ENCODE data around the gene DHRSX. TPM values are rescaled to one million over a fixed set of nuclear protein-coding genes. Genes with fewer than 3 reads are reported as not detected.

Gene DHRSX
- total RNA-seq, 1 experiment from 2014 or later = 23.9 TPM

DNA sequence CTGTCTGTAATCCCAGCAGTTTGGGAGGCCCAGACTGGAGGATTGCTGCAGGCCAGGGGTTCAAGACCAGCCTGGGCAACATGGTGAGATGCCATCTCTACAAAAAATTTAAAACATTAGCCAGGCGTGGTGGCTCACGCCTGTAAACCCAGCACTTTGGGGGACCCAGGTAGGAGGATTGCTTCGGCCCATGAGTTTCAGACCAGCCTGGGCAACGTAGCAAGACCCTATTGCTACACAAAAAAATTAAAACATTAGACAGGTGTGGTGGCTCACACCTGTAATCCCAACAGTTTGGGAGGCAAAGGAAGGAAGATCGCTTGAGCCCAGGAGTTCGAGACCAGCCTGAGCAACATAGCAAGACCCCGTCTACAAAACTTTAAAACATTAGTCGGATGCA, 1.3 kb downstream of the DHRSX start:
- no peaks in the 10 kb centered on the region for H3K27me3 Mint-ChIP-seq (ENCODE audit: insufficient read depth, unreplicated experiment)
- TF ChIP-seq, protein P1, sequence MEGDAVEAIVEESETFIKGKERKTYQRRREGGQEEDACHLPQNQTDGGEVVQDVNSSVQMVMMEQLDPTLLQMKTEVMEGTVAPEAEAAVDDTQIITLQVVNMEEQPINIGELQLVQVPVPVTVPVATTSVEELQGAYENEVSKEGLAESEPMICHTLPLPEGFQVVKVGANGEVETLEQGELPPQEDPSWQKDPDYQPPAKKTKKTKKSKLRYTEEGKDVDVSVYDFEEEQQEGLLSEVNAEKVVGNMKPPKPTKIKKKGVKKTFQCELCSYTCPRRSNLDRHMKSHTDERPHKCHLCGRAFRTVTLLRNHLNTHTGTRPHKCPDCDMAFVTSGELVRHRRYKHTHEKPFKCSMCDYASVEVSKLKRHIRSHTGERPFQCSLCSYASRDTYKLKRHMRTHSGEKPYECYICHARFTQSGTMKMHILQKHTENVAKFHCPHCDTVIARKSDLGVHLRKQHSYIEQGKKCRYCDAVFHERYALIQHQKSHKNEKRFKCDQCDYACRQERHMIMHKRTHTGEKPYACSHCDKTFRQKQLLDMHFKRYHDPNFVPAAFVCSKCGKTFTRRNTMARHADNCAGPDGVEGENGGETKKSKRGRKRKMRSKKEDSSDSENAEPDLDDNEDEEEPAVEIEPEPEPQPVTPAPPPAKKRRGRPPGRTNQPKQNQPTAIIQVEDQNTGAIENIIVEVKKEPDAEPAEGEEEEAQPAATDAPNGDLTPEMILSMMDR (IDR thresholded peaks at IDR 0.05; ENCODE audit: unreplicated experiment) = no peak
- no peaks in the 10 kb centered on the region for H3K9me3 Mint-ChIP-seq (ENCODE audit: unreplicated experiment)
- H3K4me1 Mint-ChIP-seq (ENCODE audit: insufficient read depth, unreplicated experiment) = no peaks in the 10 kb centered on the region
- CTCF ChIA-PET = no interaction called here
- H3K36me3 Mint-ChIP-seq (ENCODE audit: insufficient read depth, unreplicated experiment) = peaks cover 16% of the 10 kb centered on the region
- H3K4me3 Mint-ChIP-seq (ENCODE audit: unreplicated experiment) = peak overlapping the region; percentile 74
- H3K27ac Mint-ChIP-seq (ENCODE audit: low read depth, unreplicated experiment) = peak overlapping the region; percentile 46
- DNase-seq (ENCODE audit: unreplicated experiment) = no peak
- intact Hi-C loops (cut with micrococcal nuclease) = loop anchor here (2.0 kb wide), 1 partner anchor 107 kb away; no protein-coding TSS in a partner anchor
- TSS peak; percentile 34 for BruUV-seq (replicated peaks)
- POLR2A ChIA-PET = no interaction called here

DNA sequence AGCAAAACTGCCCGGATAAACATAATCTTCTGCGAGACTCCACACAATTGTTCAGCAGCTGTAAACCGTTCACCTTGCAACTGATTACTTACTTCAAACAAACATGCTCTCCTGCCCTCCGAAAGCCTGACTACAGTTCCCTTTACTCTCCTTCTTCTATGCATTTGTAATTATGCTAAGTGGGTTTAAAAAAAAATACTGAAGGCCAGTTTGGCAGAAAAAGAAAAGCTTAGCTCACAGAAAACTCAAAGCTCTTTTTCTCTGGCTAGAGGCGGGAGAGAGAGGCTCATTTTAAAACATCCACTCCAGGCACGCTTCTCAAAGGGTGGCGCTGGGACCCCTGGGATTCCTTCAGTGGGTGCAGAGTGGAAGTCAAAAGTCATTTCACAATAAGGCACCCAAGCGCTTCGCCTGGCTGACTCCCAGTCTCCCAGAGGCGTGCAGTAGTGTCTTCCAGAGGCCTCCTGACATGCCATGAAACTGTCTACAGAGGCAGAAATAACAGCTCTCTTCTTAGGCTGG, 1.9 kb downstream of the DHRSX start:
- no peak overlapping the region for H3K27ac Mint-ChIP-seq (ENCODE audit: low read depth, unreplicated experiment)

DNA sequence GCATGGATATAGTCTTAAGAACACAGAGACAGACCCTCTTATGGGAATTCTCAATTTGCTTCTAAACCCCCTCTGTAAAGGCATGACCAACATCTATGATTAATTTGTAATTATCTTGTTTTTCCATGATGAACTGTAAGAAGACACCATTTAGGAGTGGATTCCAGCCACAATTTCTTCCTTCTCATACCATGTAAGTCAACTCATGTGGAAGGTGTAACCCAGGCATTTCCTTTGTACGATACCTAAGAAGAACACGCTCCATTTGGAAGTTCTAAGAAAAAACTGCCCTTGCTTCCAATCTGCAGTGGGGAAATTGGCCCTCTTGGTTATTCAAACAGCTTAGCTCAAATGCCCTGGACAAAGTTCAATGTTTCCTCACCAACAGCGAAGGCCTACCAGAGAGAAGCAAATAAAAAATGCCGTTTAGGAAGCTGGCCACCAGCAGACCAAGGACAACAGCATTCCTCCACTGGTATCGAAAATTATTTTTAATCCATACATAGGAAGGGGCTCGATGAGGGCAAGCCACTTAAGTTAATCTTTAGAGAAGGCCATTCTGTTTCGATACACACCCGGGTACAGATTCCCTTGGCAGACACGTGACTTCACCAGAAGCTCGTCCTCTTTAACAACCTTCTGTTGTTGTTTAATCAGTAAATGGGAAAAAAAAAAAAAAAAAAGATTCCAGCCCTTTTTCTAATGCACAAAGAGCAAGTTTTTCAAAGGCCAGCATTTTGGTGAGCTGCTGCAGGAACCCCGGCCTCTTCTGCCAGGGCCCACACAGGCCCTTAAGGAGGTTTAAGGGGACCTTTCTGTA, 2.6 kb downstream of the DHRSX start:
- no TSS peak for BruUV-seq (replicated peaks)
- ChIA-PET POLR2A (no interaction called here), CTCF (no interaction called here)
- H3K36me3 Mint-ChIP-seq (ENCODE audit: insufficient read depth, unreplicated experiment) = peaks cover 16% of the 10 kb centered on the region
- no peaks in the 10 kb centered on the region for H3K4me1 Mint-ChIP-seq (ENCODE audit: insufficient read depth, unreplicated experiment)
- no peak for DNase-seq (ENCODE audit: unreplicated experiment)
- TF ChIP-seq, protein P1 (IDR thresholded peaks at IDR 0.05; ENCODE audit: unreplicated experiment) = no peak
- H3K27ac Mint-ChIP-seq (ENCODE audit: low read depth, unreplicated experiment) = no peak overlapping the region
- no peaks in the 10 kb centered on the region for H3K27me3 Mint-ChIP-seq (ENCODE audit: insufficient read depth, unreplicated experiment)
- H3K4me3 Mint-ChIP-seq (ENCODE audit: unreplicated experiment) = peak overlapping the region; percentile 74
- no peaks in the 10 kb centered on the region for H3K9me3 Mint-ChIP-seq (ENCODE audit: unreplicated experiment)
- intact Hi-C loops (cut with micrococcal nuclease) = loop anchor here (2.0 kb wide), 1 partner anchor 105 kb away; no protein-coding TSS in a partner anchor

More for the DNA sequence above, 1.9 kb downstream of the DHRSX start:
- Mint-ChIP-seq H3K27me3 (ENCODE audit: insufficient read depth, unreplicated experiment) (no peaks in the 10 kb centered on the region), H3K4me1 (ENCODE audit: insufficient read depth, unreplicated experiment) (no peaks in the 10 kb centered on the region), H3K4me3 (ENCODE audit: unreplicated experiment) (peak overlapping the region; percentile 74), H3K36me3 (ENCODE audit: insufficient read depth, unreplicated experiment) (peaks cover 16% of the 10 kb centered on the region), H3K9me3 (ENCODE audit: unreplicated experiment) (no peaks in the 10 kb centered on the region)
- TF ChIP-seq, protein P1 (IDR thresholded peaks at IDR 0.05; ENCODE audit: unreplicated experiment) = no peak
- BruUV-seq (replicated peaks) = no TSS peak
- CTCF ChIA-PET = no interaction called here
- no peak for DNase-seq (ENCODE audit: unreplicated experiment)
- POLR2A ChIA-PET = no interaction called here
- intact Hi-C loops (cut with micrococcal nuclease) = loop anchor here (2.0 kb wide), 1 partner anchor 106 kb away; no protein-coding TSS in a partner anchor

DNA sequence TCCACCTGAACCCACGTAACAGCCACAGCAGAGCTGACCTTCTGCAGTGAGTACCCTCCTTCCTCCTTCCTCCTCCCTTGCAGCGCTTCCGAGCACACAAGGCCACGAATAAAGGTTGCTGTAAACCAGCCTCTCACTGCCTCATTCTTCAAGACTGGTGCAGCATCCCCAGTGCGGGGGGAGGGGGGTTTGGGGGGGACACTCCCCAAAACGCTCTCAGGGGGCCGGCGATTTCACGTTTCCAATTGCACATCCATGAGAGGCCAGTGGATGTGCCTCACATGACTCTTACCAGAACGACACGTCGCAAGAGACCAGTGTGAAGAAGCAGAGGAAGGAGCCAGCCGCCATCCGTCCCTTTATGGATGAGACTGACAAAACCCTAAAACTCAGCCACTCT, 5.2 kb downstream of the DHRSX start:
- no peak overlapping the region for H3K27ac Mint-ChIP-seq (ENCODE audit: low read depth, unreplicated experiment)

More for the DNA sequence above, 5.2 kb downstream of the DHRSX start:
- ChIA-PET POLR2A (no interaction called here), CTCF (no interaction called here)
- DNase-seq (ENCODE audit: unreplicated experiment) = no peak
- Mint-ChIP-seq H3K27me3 (ENCODE audit: insufficient read depth, unreplicated experiment) (no peaks in the 10 kb centered on the region), H3K4me1 (ENCODE audit: insufficient read depth, unreplicated experiment) (no peaks in the 10 kb centered on the region), H3K4me3 (ENCODE audit: unreplicated experiment) (no peak overlapping the region), H3K36me3 (ENCODE audit: insufficient read depth, unreplicated experiment) (peaks cover 23% of the 10 kb centered on the region), H3K9me3 (ENCODE audit: unreplicated experiment) (no peaks in the 10 kb centered on the region)
- TF ChIP-seq, protein P1 (IDR thresholded peaks at IDR 0.05; ENCODE audit: unreplicated experiment) = no peak
- BruUV-seq (replicated peaks) = no TSS peak
- intact Hi-C loops (cut with micrococcal nuclease) = no loop called here

Measured in MCF 10A (cell line).